ENCODE results near the gene PDXK. TPM values are rescaled to one million over a fixed set of nuclear protein-coding genes. Genes with fewer than 3 reads are reported as not detected.

PDXK gene
- total and polyA plus RNA-seq, 2 of the 8 experiments (the other 6 are each of a cell fraction or from before 2014, with no cell fraction given) = 78.0 to 112 TPM

DNA sequence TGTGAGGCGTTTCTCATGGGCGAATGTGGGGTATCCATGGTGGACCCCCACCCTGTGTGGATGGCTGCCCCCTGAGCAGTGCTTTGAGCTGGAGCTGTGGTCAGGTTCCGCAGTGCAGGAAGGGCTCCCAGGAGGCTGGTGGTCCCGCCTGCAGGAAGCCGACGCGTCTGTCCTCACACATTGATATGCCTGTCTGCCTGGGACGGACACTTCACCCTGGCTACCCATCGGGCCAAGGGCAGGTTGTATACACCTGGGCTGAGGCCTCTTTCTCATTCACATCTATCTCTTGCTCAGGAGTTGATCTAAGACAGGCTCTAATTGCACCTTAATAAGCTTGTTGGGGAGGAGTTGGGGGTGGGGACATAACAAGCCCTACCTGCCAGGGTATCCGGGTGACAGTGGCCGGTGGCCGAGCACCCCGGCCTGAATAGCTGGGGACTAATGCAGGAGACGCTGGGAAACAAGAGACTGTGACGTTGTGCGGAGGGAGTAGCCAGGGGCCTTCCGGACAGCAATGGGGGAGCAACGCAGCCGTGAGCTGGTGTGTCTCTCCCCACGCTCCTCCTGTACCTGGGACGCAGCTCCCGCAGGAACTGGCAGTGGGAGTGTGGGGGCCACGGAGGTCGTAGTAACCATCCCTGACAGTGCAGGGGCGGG, 21.7 kb downstream of the PDXK start (continued):
- TF ChIP-seq GTF2F1 (IDR thresholded peaks at IDR 0.05; ENCODE audit: borderline replicate concordance, low read depth, low read length) (no peak), KDM4A (IDR thresholded peaks at IDR 0.05; ENCODE audit: low read depth, low read length, severe bottlenecking) (no peak), POU5F1 (IDR thresholded peaks at IDR 0.05; ENCODE audit: low read depth, low read length) (no peak), MAFK (IDR thresholded peaks at IDR 0.05; ENCODE audit: low read depth, low read length) (no peak), SP2 (IDR thresholded peaks at IDR 0.05; ENCODE audit: low read length) (no peak), PHF8 (conservative IDR thresholded peaks at IDR 0.05; ENCODE audit: low read depth, low read length) (no peak), BACH1 (IDR thresholded peaks at IDR 0.05; ENCODE audit: low read length) (peak; percentile 76), RBBP5 (IDR thresholded peaks at IDR 0.05; ENCODE audit: borderline replicate concordance, low read depth, low read length) (no peak), MAX (IDR thresholded peaks at IDR 0.05) (no peak)
- TF ChIP-seq, protein P1, sequence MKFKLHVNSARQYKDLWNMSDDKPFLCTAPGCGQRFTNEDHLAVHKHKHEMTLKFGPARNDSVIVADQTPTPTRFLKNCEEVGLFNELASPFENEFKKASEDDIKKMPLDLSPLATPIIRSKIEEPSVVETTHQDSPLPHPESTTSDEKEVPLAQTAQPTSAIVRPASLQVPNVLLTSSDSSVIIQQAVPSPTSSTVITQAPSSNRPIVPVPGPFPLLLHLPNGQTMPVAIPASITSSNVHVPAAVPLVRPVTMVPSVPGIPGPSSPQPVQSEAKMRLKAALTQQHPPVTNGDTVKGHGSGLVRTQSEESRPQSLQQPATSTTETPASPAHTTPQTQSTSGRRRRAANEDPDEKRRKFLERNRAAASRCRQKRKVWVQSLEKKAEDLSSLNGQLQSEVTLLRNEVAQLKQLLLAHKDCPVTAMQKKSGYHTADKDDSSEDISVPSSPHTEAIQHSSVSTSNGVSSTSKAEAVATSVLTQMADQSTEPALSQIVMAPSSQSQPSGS (IDR thresholded peaks at IDR 0.05; ENCODE audit: low read length) = no peak

All from H1 (cell line).